HG02610 (cell line): ENCODE measurements around the gene GABPA.
"Not testable (repeated sequence)": the region's sequence is repeated elsewhere in the genome, so short reads cannot be mapped to it uniquely, and the experiment has no call there.

Experiments
- ATAC-seq: cut with Tn5 transposase; IDR thresholded peaks from one replicate; pipeline ENCODE4 v1.9.1; 2021; ENCODE audit warnings: mild to moderate bottlenecking, moderate library complexity; ENCODE audit not compliant: unreplicated experiment

The GABPA gene

GRCh38 chr21:25737421-25737820 lies 2.6 kb downstream of the GABPA start:
- no peak for ATAC-seq

- no peak for ATAC-seq
Observed at GRCh38 chr21:25742900-25743299, 8.1 kb downstream of the GABPA start.

GRCh38 chr21:25744854-25745253 lies 10.1 kb downstream of the GABPA start:
- ATAC-seq = no peak

- ATAC-seq = no peak
Observed at GRCh38 chr21:25750085-25750484, 15.3 kb downstream of the GABPA start.

- ATAC-seq = no peak
Observed at GRCh38 chr21:25752416-25752815, 17.6 kb downstream of the GABPA start.

GRCh38 chr21:25756190-25756932 lies 21.6 kb downstream of the GABPA start:
- ATAC-seq = no peak

GRCh38 chr21:25757531-25757930 lies 22.8 kb downstream of the GABPA start:
- no peak for ATAC-seq

- no peak for ATAC-seq
Observed at GRCh38 chr21:25759573-25759972, 24.8 kb downstream of the GABPA start.

- no peak for ATAC-seq
Observed at GRCh38 chr21:25760061-25760460, 25.3 kb downstream of the GABPA start.

GRCh38 chr21:25760677-25761076 lies 25.9 kb downstream of the GABPA start:
- no peak for ATAC-seq

GRCh38 chr21:25764065-25764464 lies 29.3 kb downstream of the GABPA start:
- ATAC-seq = no peak

- ATAC-seq = no peak
Observed at GRCh38 chr21:25767921-25768320, 33.1 kb downstream of the GABPA start.

- ATAC-seq = no peak
Observed at GRCh38 chr21:25772686-25773085, 37.9 kb downstream of the GABPA start.

- ATAC-seq = no peak
Observed at GRCh38 chr21:25776440-25776839, 41.7 kb downstream of the GABPA start.

- not testable (repeated sequence) for ATAC-seq
Observed at GRCh38 chr21:25778126-25778875, 43.5 kb downstream of the GABPA start.

- ATAC-seq = no peak
Observed at GRCh38 chr21:25788677-25789076, 53.9 kb downstream of the GABPA start.

- peak; percentile 74 for ATAC-seq
Observed at GRCh38 chr21:25790122-25790877, 55.5 kb downstream of the GABPA start.

GRCh38 chr21:25790878-25791204 lies 56.1 kb downstream of the GABPA start:
- ATAC-seq = no peak

GRCh38 chr21:25791319-25791718 lies 56.5 kb downstream of the GABPA start:
- ATAC-seq = no peak

- peak; percentile 99 for ATAC-seq
Observed at GRCh38 chr21:25801217-25802014, 66.6 kb downstream of the GABPA start.

- ATAC-seq = no peak
Observed at GRCh38 chr21:25806060-25806459, 71.3 kb downstream of the GABPA start.
